GM18909 (cell line): ENCODE data around the gene BEST3.
"Not testable (repeated sequence)": the region's sequence is repeated elsewhere in the genome, so short reads cannot be mapped to it uniquely, and the experiment has no call there.

Experiments used
- ATAC-seq: cut with Tn5 transposase; IDR thresholded peaks from one replicate; pipeline ENCODE4 v1.9.1; 2021; ENCODE audit warnings: mild to moderate bottlenecking; ENCODE audit not compliant: unreplicated experiment, poor library complexity

The BEST3 gene

GRCh38 chr12:69688471-69689427 lies 10.4 kb downstream of the BEST3 start:
- peak; percentile 61 for ATAC-seq

- no peak for ATAC-seq
Observed at GRCh38 chr12:69688021-69688420, 11.1 kb downstream of the BEST3 start.

- ATAC-seq, result no peak
Observed at GRCh38 chr12:69687390-69687789, 11.7 kb downstream of the BEST3 start.

- ATAC-seq, result peak; percentile 72
Observed at GRCh38 chr12:69686731-69687130, 12.4 kb downstream of the BEST3 start.

- ATAC-seq, result peak; percentile 51
Observed at GRCh38 chr12:69685810-69686209, 13.3 kb downstream of the BEST3 start.

GRCh38 chr12:69684466-69684865 lies 14.6 kb downstream of the BEST3 start:
- ATAC-seq, result no peak

- no peak for ATAC-seq
Observed at GRCh38 chr12:69682110-69682755, 16.9 kb downstream of the BEST3 start.

- no peak for ATAC-seq
Observed at GRCh38 chr12:69679119-69679518, 20.0 kb downstream of the BEST3 start.

GRCh38 chr12:69676257-69677012 lies 22.7 kb downstream of the BEST3 start:
- no peak for ATAC-seq

GRCh38 chr12:69672195-69672594 lies 26.9 kb downstream of the BEST3 start:
- ATAC-seq, result no peak

- no peak for ATAC-seq
Observed at GRCh38 chr12:69671597-69671996, 27.5 kb downstream of the BEST3 start.

- no peak for ATAC-seq
Observed at GRCh38 chr12:69666798-69667197, 32.3 kb downstream of the BEST3 start.

- ATAC-seq, result not testable (repeated sequence)
Observed at GRCh38 chr12:69664930-69665377, 34.1 kb downstream of the BEST3 start.

- no peak for ATAC-seq
Observed at GRCh38 chr12:69663726-69664125, 35.4 kb downstream of the BEST3 start.

GRCh38 chr12:69662764-69663163 lies 36.3 kb downstream of the BEST3 start:
- ATAC-seq, result no peak

- ATAC-seq, result no peak
Observed at GRCh38 chr12:69661386-69661785, 37.7 kb downstream of the BEST3 start.

- ATAC-seq, result no peak
Observed at GRCh38 chr12:69660164-69660863, 38.8 kb downstream of the BEST3 start.

GRCh38 chr12:69658203-69658602 lies 40.9 kb downstream of the BEST3 start:
- no peak for ATAC-seq

- no peak for ATAC-seq
Observed at GRCh38 chr12:69657376-69658137, 41.5 kb downstream of the BEST3 start.
